GM19193 (cell line): ENCODE results near the gene SYT1.

Experiments
- POLR2A ChIP-seq: IDR thresholded peaks from 4 replicates; pipeline ENCODE4 v1.6.1; 2011; ENCODE audit not compliant: insufficient read depth, insufficient read length; ENCODE audit errors: extremely low read depth

SYT1 gene

DNA sequence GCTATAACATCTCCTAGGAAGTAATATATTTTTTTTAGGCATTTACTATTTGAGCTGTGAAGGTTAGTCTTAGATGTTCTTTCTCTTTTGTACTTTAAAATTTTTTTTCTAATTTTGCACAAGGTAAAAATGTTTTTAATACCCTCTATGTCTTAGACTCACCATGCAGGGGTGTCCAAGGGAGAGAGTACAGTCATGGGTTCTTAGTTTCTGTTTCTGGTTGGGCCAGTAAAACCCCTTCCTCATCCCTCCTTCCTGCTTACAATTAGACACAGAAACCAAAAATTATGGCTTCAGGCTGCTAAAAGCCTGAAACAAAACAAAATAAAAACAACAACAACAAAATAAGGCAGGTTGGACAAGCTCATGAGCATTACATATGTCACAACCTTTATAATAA lies 193.0 kb downstream of the SYT1 start:
- no peak for TF ChIP-seq POLR2A

- no peak for TF ChIP-seq POLR2A
These were observed 193.8 kb downstream of the SYT1 start for GRCh38 chr12:79058342-79058741.

DNA sequence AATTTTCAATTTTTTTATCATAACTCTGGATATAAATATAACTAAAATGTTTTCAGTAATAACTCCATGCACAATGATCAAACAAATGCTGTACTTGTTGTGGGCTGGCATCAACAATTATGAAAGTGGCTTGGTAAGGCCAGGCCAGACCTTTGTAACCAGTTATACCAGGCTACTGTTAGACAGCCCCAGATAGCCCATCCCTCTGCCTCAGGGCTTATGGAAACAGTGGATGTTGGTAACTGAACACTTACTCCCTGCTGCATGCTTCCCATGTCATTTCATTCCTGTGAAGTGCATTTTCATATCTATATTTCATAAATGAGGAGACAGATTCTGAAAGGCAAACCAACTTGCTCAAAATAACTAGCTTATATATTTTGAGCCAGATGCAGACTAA lies 195.0 kb downstream of the SYT1 start:
- TF ChIP-seq POLR2A: no peak

GRCh38 chr12:79063258-79063657 lies 198.7 kb downstream of the SYT1 start:
- no peak for TF ChIP-seq POLR2A

GRCh38 chr12:79067977-79068376 lies 203.4 kb downstream of the SYT1 start:
- TF ChIP-seq POLR2A: no peak

DNA sequence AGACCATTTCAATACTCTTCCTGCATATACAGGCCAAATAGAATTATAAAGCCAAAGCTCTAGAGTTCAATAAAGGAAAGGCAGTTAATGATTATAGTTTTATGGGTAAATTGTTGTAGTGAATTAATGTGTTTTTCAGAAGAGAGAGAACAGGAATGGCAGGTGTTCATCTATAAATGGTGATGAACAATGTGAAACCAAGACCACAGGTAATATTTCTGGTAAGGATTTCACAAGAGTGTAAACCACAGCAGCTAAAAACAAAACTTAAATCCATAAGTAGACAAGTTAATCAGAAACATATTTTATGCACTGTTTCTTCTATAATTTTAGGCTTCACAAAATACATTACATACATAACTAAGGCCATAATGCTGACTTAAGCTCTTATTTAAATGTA lies 204.4 kb downstream of the SYT1 start:
- no peak for TF ChIP-seq POLR2A

DNA sequence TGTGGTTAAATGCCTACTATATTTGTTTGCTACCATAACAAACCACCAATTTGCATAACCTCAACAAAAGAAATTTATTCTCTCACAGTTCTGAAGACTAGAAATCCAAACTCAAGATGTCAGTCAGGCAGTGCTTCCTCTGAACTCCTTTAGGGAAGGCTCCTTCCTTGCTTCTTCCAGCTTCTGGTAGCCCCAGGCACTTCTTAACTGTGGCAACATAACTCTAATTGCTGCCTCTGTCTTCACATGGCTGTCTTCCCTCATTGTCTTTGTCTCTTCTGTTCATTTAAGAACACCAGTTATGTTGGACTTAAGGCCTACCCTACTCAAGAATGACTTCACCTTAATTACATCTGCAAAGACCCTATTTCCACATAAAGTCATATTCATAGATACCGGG lies 206.9 kb downstream of the SYT1 start:
- no peak for TF ChIP-seq POLR2A

- TF ChIP-seq POLR2A: no peak
These were observed 208.9 kb downstream of the SYT1 start for GRCh38 chr12:79073506-79073905.

DNA sequence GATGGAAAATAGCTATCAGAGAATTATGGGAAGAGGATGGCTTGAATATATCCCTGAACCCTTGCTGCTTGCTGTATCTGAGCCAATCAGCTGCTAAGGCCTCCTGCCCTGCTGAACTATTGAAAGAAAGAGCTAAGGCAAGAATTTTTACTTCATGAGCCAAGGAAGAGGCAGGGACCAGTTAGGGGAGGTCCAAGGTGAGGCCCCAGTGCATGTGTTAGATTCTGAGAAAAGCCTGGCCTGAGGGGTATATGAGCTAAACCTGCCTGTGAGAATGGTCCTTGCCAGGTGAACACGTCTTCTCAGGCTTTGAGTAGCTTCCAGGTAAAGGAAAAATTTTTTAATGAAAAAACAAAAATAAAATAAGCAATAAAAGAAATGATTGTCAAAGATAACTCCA lies 218.0 kb downstream of the SYT1 start:
- TF ChIP-seq POLR2A: no peak

- TF ChIP-seq POLR2A: no peak
These were observed 218.6 kb downstream of the SYT1 start for GRCh38 chr12:79083181-79083580.

DNA sequence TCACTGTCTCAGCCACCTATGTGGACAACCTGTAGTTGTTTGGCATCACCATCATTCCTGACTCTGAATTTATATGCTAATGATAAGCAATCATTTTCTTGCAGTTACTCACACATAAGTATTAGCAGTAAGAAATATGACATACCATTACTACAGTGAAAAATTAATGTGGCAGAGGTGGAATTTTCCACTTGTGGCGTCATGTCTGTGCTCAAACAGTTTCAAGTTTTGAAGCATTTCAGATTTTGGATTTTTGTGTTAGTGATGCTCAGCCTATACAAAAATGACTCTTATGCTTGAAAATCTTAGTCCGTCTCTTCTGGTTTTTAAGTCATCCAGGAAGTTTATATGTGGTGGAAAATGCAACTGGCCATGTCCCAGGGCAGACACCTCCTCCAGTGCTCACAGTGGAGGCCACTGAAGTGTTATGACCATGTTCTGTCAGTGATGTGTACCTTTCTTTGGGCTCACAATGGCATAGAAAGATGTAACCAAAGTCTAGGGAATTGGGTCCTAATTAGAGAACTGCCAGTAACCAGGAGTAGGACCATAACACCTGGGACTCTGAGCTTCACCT lies 220.6 kb downstream of the SYT1 start:
- no peak for TF ChIP-seq POLR2A

DNA sequence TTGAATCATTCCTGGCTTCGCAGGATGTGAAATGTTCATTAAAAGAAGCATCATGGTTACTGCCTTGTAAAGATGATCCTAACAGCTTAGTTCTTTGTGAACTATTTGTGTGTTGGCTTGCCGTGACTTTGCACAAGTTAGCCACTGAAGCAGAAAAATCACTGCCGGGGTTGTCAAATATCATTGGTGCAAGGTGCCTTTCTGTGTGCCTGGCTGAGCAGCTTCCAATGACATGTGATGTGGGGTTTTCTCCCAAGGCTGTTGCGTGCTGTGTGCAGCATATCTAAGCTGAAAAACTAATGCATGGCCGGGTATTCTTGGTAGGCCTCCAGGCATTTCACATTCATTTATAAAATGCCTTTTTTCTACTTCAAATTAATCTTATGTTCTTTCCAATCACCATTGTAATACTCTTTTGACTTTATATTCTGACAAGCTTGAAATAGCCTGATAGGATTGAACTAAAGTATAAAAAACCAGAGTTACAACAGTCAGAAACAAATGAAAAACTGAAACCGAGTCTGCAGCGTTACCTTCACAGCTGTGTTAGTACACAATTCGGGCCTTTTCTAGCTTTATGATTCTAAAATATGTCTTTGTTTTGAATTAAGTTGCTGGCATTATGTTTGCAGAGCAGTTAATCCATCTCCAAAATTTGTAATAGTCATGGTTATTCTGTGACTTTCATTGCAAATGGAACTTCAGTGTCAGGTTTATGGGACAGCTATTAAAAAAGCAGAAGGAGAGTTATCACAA lies 222.1 kb downstream of the SYT1 start:
- TF ChIP-seq POLR2A: no peak

DNA sequence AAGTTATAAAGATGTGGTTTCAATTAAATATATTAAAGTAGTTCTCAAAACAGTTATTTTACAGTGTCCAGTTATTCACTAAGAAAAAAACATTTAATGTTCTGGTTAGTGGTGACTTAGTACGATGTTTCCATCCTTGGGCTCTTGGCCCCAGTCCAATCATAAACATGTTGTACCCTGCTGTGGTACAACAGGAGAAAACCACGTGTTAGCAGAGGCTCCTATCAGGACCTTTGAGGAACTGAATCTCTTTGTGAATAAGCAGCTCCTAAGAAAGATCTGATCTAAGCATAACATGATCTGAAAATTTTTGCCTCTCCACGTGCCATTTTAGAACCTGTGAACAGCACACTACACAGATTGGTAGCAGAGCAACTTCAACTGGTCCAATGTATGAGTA lies 234.0 kb downstream of the SYT1 start:
- no peak for TF ChIP-seq POLR2A

DNA sequence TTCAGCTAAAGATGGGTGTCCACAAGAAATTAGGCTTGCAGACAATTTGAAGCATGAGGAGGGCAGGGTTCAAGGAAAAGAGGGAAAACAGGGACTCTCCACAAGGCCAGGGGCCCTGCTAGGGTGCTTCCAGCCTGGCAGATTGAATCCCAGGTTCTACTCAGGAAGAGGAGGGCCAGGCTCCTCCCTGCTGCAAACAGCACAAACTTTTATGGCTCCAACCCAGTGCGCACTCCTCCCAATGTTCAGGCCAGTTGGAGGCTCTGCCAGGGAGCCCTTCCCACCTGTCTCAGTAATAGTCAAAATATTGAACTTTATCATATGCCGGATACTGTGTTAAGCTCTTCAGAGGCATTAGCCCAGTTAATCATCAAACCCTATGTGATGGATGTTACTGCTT lies 244.4 kb downstream of the SYT1 start:
- no peak for TF ChIP-seq POLR2A

DNA sequence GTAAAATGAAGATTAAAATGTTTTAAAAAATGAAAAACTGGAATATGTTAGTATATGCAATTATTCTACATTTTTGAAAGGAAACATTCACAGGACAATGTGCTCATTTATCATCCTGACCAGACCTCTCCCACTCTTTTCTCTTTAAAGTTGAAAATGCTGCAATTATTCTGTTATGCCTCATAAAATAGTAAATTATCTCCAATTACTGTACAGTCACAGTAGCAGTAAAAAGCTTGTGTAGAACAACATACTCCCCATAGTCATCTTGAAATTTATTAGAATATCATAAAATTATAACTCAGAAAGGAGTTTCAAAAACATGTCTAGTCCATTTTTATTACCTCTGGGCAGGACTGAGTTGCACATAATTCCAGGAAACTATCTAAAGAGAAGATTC lies 250.3 kb downstream of the SYT1 start:
- TF ChIP-seq POLR2A: no peak

DNA sequence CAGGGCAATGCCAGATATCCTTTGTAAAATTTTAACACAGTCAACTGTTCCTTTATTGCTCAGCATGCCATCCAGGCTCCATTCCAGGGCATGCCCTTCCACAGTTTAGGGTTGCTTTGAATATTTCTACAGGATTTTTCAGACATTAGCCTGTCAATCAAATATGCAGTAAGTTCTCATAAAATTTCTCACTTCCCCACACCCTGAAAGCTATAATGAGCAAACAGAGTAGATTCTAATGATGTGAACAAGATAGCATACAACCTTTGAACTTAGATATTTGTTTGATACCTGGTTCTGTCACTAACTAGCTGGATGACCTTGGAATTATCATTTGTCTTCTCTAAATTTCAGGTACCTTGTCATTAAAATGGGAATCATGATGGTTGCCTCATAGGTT lies 251.2 kb downstream of the SYT1 start:
- no peak for TF ChIP-seq POLR2A

GRCh38 chr12:79119796-79120195 lies 255.2 kb downstream of the SYT1 start:
- no peak for TF ChIP-seq POLR2A
